ENCODE results near the gene DLL1.

DLL1 gene

DNA sequence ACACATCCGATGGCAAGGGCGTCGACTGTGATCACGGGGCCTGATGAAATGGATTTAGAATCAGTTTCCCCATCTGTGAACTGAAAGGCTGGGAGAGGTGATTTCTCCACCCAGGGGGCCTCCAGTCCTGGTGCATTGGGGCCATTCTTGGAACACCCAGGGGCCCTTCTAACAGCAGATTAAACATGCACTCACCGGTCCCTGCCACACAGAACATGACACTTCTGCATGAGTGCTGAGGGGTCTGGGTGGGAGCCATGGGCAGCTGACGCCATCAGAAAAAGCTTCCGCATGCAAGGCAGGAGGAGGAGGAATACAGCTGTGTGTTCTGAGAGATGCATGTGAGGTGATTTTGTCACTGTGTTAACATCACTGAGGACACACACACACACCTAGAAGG, 26.8 kb downstream of the DLL1 start:
- H3K36me3 ChIP-seq (replicated peaks) = no peaks in the 10 kb centered on the region
- TF ChIP-seq, protein P1, sequence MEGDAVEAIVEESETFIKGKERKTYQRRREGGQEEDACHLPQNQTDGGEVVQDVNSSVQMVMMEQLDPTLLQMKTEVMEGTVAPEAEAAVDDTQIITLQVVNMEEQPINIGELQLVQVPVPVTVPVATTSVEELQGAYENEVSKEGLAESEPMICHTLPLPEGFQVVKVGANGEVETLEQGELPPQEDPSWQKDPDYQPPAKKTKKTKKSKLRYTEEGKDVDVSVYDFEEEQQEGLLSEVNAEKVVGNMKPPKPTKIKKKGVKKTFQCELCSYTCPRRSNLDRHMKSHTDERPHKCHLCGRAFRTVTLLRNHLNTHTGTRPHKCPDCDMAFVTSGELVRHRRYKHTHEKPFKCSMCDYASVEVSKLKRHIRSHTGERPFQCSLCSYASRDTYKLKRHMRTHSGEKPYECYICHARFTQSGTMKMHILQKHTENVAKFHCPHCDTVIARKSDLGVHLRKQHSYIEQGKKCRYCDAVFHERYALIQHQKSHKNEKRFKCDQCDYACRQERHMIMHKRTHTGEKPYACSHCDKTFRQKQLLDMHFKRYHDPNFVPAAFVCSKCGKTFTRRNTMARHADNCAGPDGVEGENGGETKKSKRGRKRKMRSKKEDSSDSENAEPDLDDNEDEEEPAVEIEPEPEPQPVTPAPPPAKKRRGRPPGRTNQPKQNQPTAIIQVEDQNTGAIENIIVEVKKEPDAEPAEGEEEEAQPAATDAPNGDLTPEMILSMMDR (IDR thresholded peaks at IDR 0.05; ENCODE audit: low read depth, low read length, missing control alignments) = no peak
- in situ Hi-C loops (cut with HindIII; ENCODE audit: low pct_ligation_motif_present, low sequenced_read_pairs) = loop anchor here (25.0 kb wide), 1 partner anchor 152 kb away; no protein-coding TSS in a partner anchor
- H3K4me3 ChIP-seq (ENCODE audit: low read depth, low read length) = no peak overlapping the region
- H3K27me3 ChIP-seq (replicated peaks) = no peaks in the 10 kb centered on the region
- H3K27ac ChIP-seq = no peak overlapping the region
- no peak for DNase-seq

DNA sequence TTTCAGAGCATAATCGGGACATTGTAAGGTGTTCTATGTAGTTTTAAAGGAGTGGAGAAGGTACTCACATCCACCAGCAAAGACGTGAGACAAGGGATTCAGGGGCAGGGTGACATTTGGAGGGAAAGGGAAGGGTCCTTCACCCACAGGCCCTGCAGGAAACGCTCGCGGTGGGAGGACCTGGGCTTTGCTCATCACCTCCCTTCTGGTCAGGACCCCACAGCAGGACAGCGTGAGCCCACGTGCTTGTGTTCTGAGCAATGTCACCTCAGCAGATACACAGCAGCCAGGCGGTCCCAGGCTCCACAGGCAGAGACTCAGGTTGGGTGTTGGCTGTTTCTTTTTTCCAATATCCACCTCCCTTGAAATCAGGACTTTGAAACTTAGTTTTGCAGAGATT, 27.5 kb downstream of the DLL1 start:
- TF ChIP-seq, protein P1 (IDR thresholded peaks at IDR 0.05; ENCODE audit: low read depth, low read length, missing control alignments) = no peak
- no peaks in the 10 kb centered on the region for H3K36me3 ChIP-seq (replicated peaks)
- no peak overlapping the region for H3K4me3 ChIP-seq (ENCODE audit: low read depth, low read length)
- in situ Hi-C loops (cut with HindIII; ENCODE audit: low pct_ligation_motif_present, low sequenced_read_pairs) = loop anchor here (25.0 kb wide), 1 partner anchor 151 kb away; no protein-coding TSS in a partner anchor
- H3K27ac ChIP-seq = no peak overlapping the region
- DNase-seq = no peak
- no peaks in the 10 kb centered on the region for H3K27me3 ChIP-seq (replicated peaks)

DNA sequence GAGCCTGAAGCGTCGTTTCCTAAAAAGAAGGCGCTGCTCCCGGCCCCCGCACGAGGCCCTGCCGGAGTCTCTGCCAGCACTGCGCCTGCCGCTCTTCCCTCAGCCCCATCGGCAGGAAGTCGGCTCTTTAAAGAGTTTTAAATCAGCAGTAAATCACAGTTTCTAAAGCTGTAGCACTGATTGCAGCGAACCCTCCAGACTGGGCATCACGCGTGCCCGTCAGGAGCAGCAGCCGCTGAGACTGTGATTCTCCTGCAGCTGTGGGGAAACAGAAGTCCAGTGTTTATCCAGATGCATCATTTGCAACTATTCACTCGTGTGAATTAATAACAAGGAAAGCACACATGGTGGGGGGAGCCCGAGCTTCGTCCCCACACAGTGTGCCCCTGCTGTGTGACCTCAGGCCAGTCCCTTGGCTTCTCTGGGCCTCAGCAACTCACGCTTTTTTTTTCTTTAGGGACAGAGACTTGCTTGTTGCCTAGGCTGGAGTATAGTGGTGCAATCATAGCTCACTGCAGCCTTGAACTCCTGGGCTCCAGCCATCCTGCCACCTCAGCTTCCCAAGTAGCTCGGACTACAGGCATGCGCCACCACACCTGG, 28.3 kb downstream of the DLL1 start:
- in situ Hi-C loops (cut with HindIII; ENCODE audit: low pct_ligation_motif_present, low sequenced_read_pairs) = loop anchor here (25.0 kb wide), 1 partner anchor 150 kb away; no protein-coding TSS in a partner anchor
- Histone ChIP-seq H3K36me3 (replicated peaks) (no peaks in the 10 kb centered on the region), H3K27me3 (replicated peaks) (no peaks in the 10 kb centered on the region), H3K27ac (no peak overlapping the region), H3K4me3 (ENCODE audit: low read depth, low read length) (no peak overlapping the region)
- no peak for DNase-seq
- TF ChIP-seq, protein P1 (IDR thresholded peaks at IDR 0.05; ENCODE audit: low read depth, low read length, missing control alignments) = no peak

DNA sequence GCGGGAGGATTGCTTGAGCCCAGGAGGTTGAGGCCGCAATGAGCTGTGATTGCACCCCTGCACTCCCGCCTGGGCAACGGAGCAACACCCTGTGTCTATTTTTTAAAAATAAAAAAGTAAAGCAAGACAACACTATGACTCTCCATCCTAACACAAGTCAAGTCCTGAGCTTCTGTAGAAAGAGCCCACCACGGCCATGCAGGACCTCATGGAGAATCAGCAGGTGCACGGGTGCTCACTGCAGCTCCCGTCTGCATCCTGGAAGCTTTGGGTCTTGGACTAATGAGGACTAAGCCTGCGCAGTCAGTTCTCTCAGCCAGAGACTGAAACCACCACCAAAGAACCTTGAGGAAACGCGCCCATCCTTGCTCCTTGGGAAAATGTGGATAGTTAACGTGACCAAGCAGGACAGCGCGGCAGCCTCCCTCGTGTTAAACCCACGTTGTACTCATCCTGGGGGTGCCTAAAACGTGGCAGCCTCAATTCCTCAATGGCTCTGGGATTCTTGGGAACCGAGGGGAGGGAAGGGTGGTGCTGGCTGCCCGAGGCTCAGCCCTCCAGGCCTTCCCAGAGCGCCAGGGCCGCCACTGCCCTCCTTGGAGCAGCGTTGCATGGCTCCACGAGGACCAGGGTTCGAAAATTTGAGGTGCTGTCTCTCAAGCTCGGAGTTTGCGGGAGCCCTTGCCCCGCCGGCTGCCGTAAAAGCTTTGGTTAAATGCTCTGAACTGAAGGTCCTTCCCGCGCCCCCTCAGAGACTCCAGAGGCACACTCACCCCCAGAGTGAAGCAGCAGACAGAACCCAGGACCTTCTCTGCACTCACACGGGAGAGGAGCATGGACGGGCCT, 29.0 kb downstream of the DLL1 start:
- Histone ChIP-seq H3K4me3 (ENCODE audit: low read depth, low read length) (no peak overlapping the region), H3K27me3 (replicated peaks) (no peaks in the 10 kb centered on the region), H3K27ac (no peak overlapping the region), H3K36me3 (replicated peaks) (no peaks in the 10 kb centered on the region)
- TF ChIP-seq, protein P1 (IDR thresholded peaks at IDR 0.05; ENCODE audit: low read depth, low read length, missing control alignments) = no peak
- no peak for DNase-seq
- in situ Hi-C loops (cut with HindIII; ENCODE audit: low pct_ligation_motif_present, low sequenced_read_pairs) = loop anchor here (25.0 kb wide), 1 partner anchor 150 kb away; no protein-coding TSS in a partner anchor

DNA sequence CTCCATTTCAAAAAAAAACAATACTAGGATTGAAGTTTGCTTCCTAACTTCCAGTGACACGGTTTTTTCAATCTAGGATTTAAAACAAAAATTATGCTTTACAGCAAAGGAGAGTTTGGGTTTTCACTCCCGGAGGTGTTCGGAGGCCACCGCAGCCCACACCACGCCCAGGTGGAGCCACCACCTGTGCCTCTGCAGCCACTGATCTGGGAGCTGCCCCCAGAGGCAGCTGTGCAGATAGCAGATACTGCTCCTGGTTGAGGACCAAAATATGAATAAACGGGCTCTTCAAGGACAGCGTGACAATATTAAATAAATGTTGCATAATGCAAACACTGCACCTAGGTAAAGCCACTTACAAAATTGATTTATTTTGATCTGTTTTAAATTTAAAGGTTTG, 30.2 kb downstream of the DLL1 start:
- TF ChIP-seq, protein P1 (IDR thresholded peaks at IDR 0.05; ENCODE audit: low read depth, low read length, missing control alignments) = peak; percentile 9
- in situ Hi-C loops (cut with HindIII; ENCODE audit: low pct_ligation_motif_present, low sequenced_read_pairs) = loop anchor here (25.0 kb wide), 1 partner anchor 148 kb away; no protein-coding TSS in a partner anchor
- Histone ChIP-seq H3K27ac (no peak overlapping the region), H3K4me3 (ENCODE audit: low read depth, low read length) (no peak overlapping the region), H3K27me3 (replicated peaks) (no peaks in the 10 kb centered on the region), H3K36me3 (replicated peaks) (no peaks in the 10 kb centered on the region)
- no peak for DNase-seq

Data from brain microvascular endothelial cell (primary cell).